Spleen (tissue), 11 donors: ENCODE results near the gene SNAPC2. TPM values are rescaled to one million over a fixed set of nuclear protein-coding genes. Genes with fewer than 3 reads are reported as not detected.

Experiments
- DNase-seq: peaks from one replicate; pipeline ENCODE4 v3.0.0-alpha.2; 2020
- H3K27ac ChIP-seq, 8 donors: fragments of 200-600 bp; sonication (generic) in 7 of 8; 1 replicate in 4 of 8; 2 replicates in 4 of 8; pipeline versions ENCODE4 v1.5.0 to v1.8.0; 2016 to 2021; ENCODE audit warnings: inconsistent platforms in 4 of 8, mild to moderate bottlenecking in 4 of 8, moderate library complexity in 1 of 8
- H3K27me3 ChIP-seq, 7 donors: fragments of 200-600 bp; sonication (generic) in 6 of 7; replicated peaks in 1 of 7; 1 replicate in 4 of 7; 2 replicates in 3 of 7; pipeline versions ENCODE4 v1.5.0 to v1.8.0; 2016 to 2021; ENCODE audit warnings: inconsistent platforms in 3 of 7, mild to moderate bottlenecking in 1 of 7
- H3K36me3 ChIP-seq, 6 donors: fragments of 200-600 bp; sonication (generic) in 5 of 6; 1 replicate in 4 of 6; 2 replicates in 2 of 6; pipeline versions ENCODE4 v1.5.0 to v1.8.0; 2016 to 2021; ENCODE audit warnings: inconsistent platforms in 2 of 6
- H3K4me1 ChIP-seq, 6 donors: fragments of 200-600 bp; sonication (generic) in 5 of 6; 1 replicate in 3 of 6; 2 replicates in 3 of 6; pipeline versions ENCODE4 v1.5.0 to v1.8.0; 2016 to 2021; ENCODE audit warnings: inconsistent platforms in 3 of 6
- H3K4me3 ChIP-seq, 8 donors: fragments of 200-600 bp; sonication (generic) in 7 of 8; 1 replicate in 4 of 8; 2 replicates in 4 of 8; pipeline versions ENCODE4 v1.5.0 to v1.8.0; 2016 to 2021; ENCODE audit warnings: inconsistent platforms in 4 of 8, mild to moderate bottlenecking in 4 of 8, moderate library complexity in 2 of 8
- H3K9me3 ChIP-seq, 8 donors: fragments of 200-600 bp; sonication (generic) in 7 of 8; 1 replicate in 4 of 8; 2 replicates in 4 of 8; pipeline versions ENCODE4 v1.5.0 to v1.8.0; 2016 to 2021; ENCODE audit warnings: inconsistent platforms in 4 of 8
- CTCF ChIP-seq, 11 experiments: fragments of 200-600 bp in 7 of 11; fragments of 450-650 bp in 4 of 11; sonication (generic) in 4 of 11; IDR thresholded peaks in 8 of 11; conservative IDR thresholded peaks in 3 of 11; 1 replicate in 7 of 11; 2 replicates in 4 of 11; pipeline versions ENCODE4 v1.4.0 to v1.8.0; 2016 to 2021; ENCODE audit warnings: antibody characterized with exemption in 11 of 11, inconsistent platforms in 4 of 11, mild to moderate bottlenecking in 1 of 11
- POLR2A ChIP-seq, 3 donors: fragments of 450-650 bp; IDR thresholded peaks; one replicate each; pipeline ENCODE4 v1.5.1; 2017; ENCODE audit warnings: antibody characterized with exemption in 3 of 3, mild to moderate bottlenecking in 1 of 3
- POLR2AphosphoS5 ChIP-seq, 3 donors: sonication (generic); formaldehyde crosslinking; IDR thresholded peaks; one replicate each; pipeline ENCODE4 v1.5.1; 2017; ENCODE audit warnings: antibody characterized with exemption in 3 of 3
- WGBS, 5 donors: extraction: QIAGEN DNeasy Blood & Tissue Kit in 3 of 5; methylation state at CpG; one replicate each; pipeline versions ENCODE4 v1.1.5 to v1.1.7; 2013 to 2018; 5-methylcytosine and 5-hydroxymethylcytosine counted together
- intact Hi-C: fragments of 100-400 bp; cut with DNase I; formaldehyde crosslinking; loops from one replicate; pipeline ENCODE4 v1.15.0; 2023; ENCODE audit warnings: low total_unique reads
- polyA plus RNA-seq, 3 donors: library from polyadenylated mRNA; stranded (reverse); fragments of 200-250 nt; gene quantifications; one replicate each; pipeline ENCODE4 v1.2.1, GENCODE V29; 2013
- total RNA-seq, 7 donors: library from RNA; depleted of rRNA in 3 of 7; stranded (reverse); fragments of >200 nt in 3 of 7; fragmentation: NEBNext Ultra II Directional in 4 of 7; extraction: Animal tissue kit (Norgen Biotek cat#: 25700) in 4 of 7; gene quantifications; one replicate each; pipeline versions ENCODE4 v1.1.0 to v1.2.1, GENCODE V29; 2016 to 2021
- donor health status: healthy with polysubstance abuse.
- donor health status: DM: no; HTN: no; CAD: no; lungs with moderate emphysema.
- donor health status: DM: no; HTN: no; CAD: no.
- donor health status: Bipolar disorder and iron deficiency.
- donor health status: healthy.
- donor health status: DM: no; HTN: no; CAD: no.
- donor health status: DM: yes; HTN: yes; CAD: no.

The SNAPC2 gene
- total and polyA plus RNA-seq, 10 donors = 13.1 to 23.9 (median 18.5) TPM

GRCh38 chr19:7895565-7895964, 24.6 kb upstream of the SNAPC2 start:
- TF ChIP-seq POLR2AphosphoS5 (IDR thresholded peaks at IDR 0.05) (no peak), CTCF (IDR thresholded peaks at IDR 0.05 in 8 of 11, conservative IDR thresholded peaks at IDR 0.05 in 3 of 11) (no peak), POLR2A (IDR thresholded peaks at IDR 0.05) (no peak)

GRCh38 chr19:7897292-7897691, 22.8 kb upstream of the SNAPC2 start:
- peaks cover 0 to 2% (median under 1%) of the 10 kb centered on the region in 6 donors for H3K4me1 ChIP-seq
- no peaks in the 10 kb centered on the region for H3K9me3 ChIP-seq
- peaks cover 0 to 41% (median 15%) of the 10 kb centered on the region in 7 donors for H3K27me3 ChIP-seq
- no peak overlapping the region for H3K4me3 ChIP-seq
- TF ChIP-seq POLR2A (IDR thresholded peaks at IDR 0.05) (no peak), CTCF (IDR thresholded peaks at IDR 0.05 in 8 of 11, conservative IDR thresholded peaks at IDR 0.05 in 3 of 11) (no peak), POLR2AphosphoS5 (IDR thresholded peaks at IDR 0.05) (no peak)
- 84 to 91% (median 89%) methylated on average over 11 of the region's 11 CpGs for WGBS, 5 donors
- no peak overlapping the region for H3K27ac ChIP-seq
- DNase-seq = no peak
- intact Hi-C loops = no loop called here
- H3K36me3 ChIP-seq = no peaks in the 10 kb centered on the region

More at GRCh38 chr19:7895565-7895964, 24.6 kb upstream of the SNAPC2 start:
- 81 to 99% (median 88%) methylated on average over 7 to 13 of the region's 13 CpGs for WGBS, 5 donors
- no peaks in the 10 kb centered on the region for H3K36me3 ChIP-seq
- DNase-seq = no peak
- H3K9me3 ChIP-seq = no peaks in the 10 kb centered on the region
- H3K4me3 ChIP-seq = no peak overlapping the region
- H3K27ac ChIP-seq = no peak overlapping the region
- peaks cover 0 to 48% (median 15%) of the 10 kb centered on the region in 7 donors for H3K27me3 ChIP-seq
- no peaks in the 10 kb centered on the region for H3K4me1 ChIP-seq
- intact Hi-C loops = no loop called here

GRCh38 chr19:7898967-7899366, 21.2 kb upstream of the SNAPC2 start:
- Histone ChIP-seq H3K4me1 (peaks cover 4 to 12% (median 9%) of the 10 kb centered on the region in 6 donors), H3K4me3 (no peak overlapping the region), H3K27me3 (peaks cover 0 to 31% (median 13%) of the 10 kb centered on the region in 7 donors), H3K36me3 (no peaks in the 10 kb centered on the region), H3K9me3 (no peaks in the 10 kb centered on the region), H3K27ac (no peak overlapping the region)
- DNase-seq = no peak
- 91 to 94% (median 92%) methylated on average over 16 of the region's 16 CpGs for WGBS, 5 donors
- TF ChIP-seq POLR2AphosphoS5 (IDR thresholded peaks at IDR 0.05) = no peak
- no peak for TF ChIP-seq POLR2A (IDR thresholded peaks at IDR 0.05)
- TF ChIP-seq CTCF (IDR thresholded peaks at IDR 0.05 in 8 of 11, conservative IDR thresholded peaks at IDR 0.05 in 3 of 11) = no peak
- intact Hi-C loops = no loop called here

GRCh38 chr19:7899751-7900378, 20.3 kb upstream of the SNAPC2 start:
- WGBS, 5 donors = 75 to 92% (median 88%) methylated on average over 4 to 34 of the region's 34 CpGs
- Histone ChIP-seq H3K27ac (no peak overlapping the region), H3K9me3 (no peaks in the 10 kb centered on the region), H3K4me3 (no peak overlapping the region), H3K36me3 (peaks cover 0 to 2% (median 0%) of the 10 kb centered on the region in 6 donors), H3K27me3 (peaks cover 0 to 22% (median 7%) of the 10 kb centered on the region in 7 donors), H3K4me1 (peaks cover 8 to 19% (median 15%) of the 10 kb centered on the region in 6 donors)
- TF ChIP-seq CTCF (IDR thresholded peaks at IDR 0.05 in 8 of 11, conservative IDR thresholded peaks at IDR 0.05 in 3 of 11) (no peak), POLR2A (IDR thresholded peaks at IDR 0.05) (no peak), POLR2AphosphoS5 (IDR thresholded peaks at IDR 0.05) (no peak)
- DNase-seq = no peak
- intact Hi-C loops = no loop called here
